Neural cell (in vitro differentiated cells): ENCODE results near the gene LIPA.

Experiments used
- EP300 ChIP-seq: fragments of 450-650 bp; conservative IDR thresholded peaks from 2 replicates; pipeline ENCODE4 v1.6.1; 2014; ENCODE audit warnings: antibody characterized with exemption, mild to moderate bottlenecking, moderate library complexity; ENCODE audit not compliant: poor library complexity, severe bottlenecking
- TF ChIP-seq, protein P1 (sequence below): IDR thresholded peaks from 2 replicates; pipeline ENCODE4 v1.6.1; 2012; ENCODE audit warnings: borderline replicate concordance

DNA sequence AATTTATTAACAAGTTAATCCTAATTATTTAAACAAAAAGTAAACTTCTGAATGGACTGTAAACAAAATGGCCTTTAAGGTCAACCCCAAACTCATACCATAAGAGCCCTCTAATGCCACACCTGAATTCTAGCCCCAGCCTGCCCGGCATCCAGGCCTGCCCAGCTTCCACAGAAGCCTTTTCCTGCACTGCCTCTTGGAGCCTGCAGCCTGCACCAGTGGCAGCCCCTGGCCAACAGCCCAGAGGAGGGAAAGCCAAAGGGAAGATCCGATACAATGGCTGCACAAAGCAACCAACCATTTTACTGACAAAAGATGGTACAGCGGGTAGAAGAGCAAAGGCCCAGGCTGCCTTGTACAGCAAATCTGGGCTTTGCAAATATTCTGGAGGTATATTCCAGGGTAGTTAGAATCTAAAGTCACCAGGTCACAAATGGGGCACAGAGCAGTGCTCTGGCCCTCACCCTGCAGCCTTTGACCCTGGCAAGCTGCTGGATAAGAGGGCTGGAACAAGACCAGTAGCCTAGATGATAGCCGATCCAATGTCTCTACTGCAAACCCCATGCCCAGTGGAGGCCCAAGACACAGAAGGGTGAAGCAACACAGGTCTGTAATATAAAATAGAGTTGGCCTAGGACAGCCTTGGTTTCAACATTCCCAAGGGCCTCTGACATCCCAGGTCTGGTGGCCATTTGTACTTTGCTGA is 31.9 kb downstream of the LIPA start:
- TF ChIP-seq EP300: no peak
- TF ChIP-seq, protein P1, sequence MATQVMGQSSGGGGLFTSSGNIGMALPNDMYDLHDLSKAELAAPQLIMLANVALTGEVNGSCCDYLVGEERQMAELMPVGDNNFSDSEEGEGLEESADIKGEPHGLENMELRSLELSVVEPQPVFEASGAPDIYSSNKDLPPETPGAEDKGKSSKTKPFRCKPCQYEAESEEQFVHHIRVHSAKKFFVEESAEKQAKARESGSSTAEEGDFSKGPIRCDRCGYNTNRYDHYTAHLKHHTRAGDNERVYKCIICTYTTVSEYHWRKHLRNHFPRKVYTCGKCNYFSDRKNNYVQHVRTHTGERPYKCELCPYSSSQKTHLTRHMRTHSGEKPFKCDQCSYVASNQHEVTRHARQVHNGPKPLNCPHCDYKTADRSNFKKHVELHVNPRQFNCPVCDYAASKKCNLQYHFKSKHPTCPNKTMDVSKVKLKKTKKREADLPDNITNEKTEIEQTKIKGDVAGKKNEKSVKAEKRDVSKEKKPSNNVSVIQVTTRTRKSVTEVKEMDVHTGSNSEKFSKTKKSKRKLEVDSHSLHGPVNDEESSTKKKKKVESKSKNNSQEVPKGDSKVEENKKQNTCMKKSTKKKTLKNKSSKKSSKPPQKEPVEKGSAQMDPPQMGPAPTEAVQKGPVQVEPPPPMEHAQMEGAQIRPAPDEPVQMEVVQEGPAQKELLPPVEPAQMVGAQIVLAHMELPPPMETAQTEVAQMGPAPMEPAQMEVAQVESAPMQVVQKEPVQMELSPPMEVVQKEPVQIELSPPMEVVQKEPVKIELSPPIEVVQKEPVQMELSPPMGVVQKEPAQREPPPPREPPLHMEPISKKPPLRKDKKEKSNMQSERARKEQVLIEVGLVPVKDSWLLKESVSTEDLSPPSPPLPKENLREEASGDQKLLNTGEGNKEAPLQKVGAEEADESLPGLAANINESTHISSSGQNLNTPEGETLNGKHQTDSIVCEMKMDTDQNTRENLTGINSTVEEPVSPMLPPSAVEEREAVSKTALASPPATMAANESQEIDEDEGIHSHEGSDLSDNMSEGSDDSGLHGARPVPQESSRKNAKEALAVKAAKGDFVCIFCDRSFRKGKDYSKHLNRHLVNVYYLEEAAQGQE: no peak
